ENCODE data around the gene LEPROT. TPM values are rescaled to one million over a fixed set of nuclear protein-coding genes. Genes with fewer than 3 reads are reported as not detected.

The LEPROT gene
- total RNA-seq, 1 experiment from 2014 or later = 25.7 TPM

DNA sequence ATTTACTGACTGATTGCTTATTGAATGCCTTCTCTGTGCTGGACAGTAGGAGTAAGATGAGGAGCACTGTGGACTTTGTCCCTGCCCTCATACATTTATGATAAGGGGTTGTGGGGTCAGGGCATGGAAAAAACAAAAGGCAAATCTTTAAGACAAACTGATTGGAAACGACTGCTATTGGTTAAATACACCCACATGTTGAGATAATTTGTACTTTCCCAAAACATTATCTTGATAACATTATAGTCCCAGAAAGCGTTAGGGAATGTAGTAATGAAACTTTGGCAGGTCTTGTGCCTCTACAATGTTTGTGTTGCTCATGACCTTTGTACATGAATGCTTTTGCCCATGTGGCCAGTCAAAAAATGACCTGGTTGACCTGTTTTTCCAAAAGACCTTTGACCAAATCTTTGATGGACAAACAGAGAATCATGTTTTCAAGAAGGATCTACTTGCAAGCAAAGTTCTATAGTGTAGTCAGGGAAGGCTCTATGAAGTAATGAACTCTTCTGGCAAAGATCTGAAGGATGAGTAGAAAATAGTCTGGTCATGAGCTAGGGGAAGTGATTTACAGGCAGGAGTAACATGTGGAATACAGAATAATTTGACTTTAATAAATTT is 50.9 kb downstream of the LEPROT start:
- Histone ChIP-seq H3K9me3 (ENCODE audit: control insufficient read depth in 1 of 2, insufficient read depth in 1 of 2, low read depth in 1 of 2, low read length in 2 of 2) (no peaks in the 10 kb centered on the region), H3K27ac (ENCODE audit: low read depth, low read length) (no peak overlapping the region), H3K79me2 (ENCODE audit: insufficient read depth, low read length) (no peaks in the 10 kb centered on the region), H3K4me2 (ENCODE audit: low read length) (no peak overlapping the region), H3K9me2 (ENCODE audit: insufficient read depth) (no peaks in the 10 kb centered on the region), H3K27me3 (ENCODE audit: insufficient read depth, low read length) (no peaks in the 10 kb centered on the region), H3K36me3 (ENCODE audit: control insufficient read depth in 1 of 2, insufficient read depth in 2 of 2, low read length in 2 of 2) (no peaks in the 10 kb centered on the region), H3K4me3 (replicated peaks in 1 of 2; ENCODE audit: low read depth in 1 of 2, low read length in 2 of 2) (no peak overlapping the region), H4K20me1 (ENCODE audit: insufficient read depth) (no peaks in the 10 kb centered on the region), H2AFZ (ENCODE audit: low read depth, low read length, poor library complexity, severe bottlenecking) (no peak overlapping the region), H3K9ac (ENCODE audit: low read length) (no peak overlapping the region), H3K4me1 (ENCODE audit: control insufficient read depth in 1 of 2, insufficient read depth in 2 of 2, low read length in 2 of 2) (peaks cover 0 to 12% of the 10 kb centered on the region in 2 experiments; a peak in 2 of 4 replicates)
- ATAC-seq = no peak
- ChIA-PET POLR2A (no interaction called here), CTCF (interaction anchor here (1.6 kb wide), 1 partner anchor 12 kb away, joined by 7 read pairs; no protein-coding TSS in a partner anchor), RAD21 (ENCODE audit: low non-redundant PET in 1 of 2, low total read pairs in 2 of 2, uncharacterized antibody in 2 of 2, unreplicated experiment in 2 of 2) (no interaction called here)
- BruUV-seq (replicated peaks) = no TSS peak
- TF ChIP-seq, protein P1, sequence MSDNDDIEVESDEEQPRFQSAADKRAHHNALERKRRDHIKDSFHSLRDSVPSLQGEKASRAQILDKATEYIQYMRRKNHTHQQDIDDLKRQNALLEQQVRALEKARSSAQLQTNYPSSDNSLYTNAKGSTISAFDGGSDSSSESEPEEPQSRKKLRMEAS (IDR thresholded peaks at IDR 0.05) = no peak
- TF ChIP-seq EGR1 (IDR thresholded peaks at IDR 0.05; ENCODE audit: low read depth) = no peak
- TF ChIP-seq YY1 (IDR thresholded peaks at IDR 0.05; ENCODE audit: extremely low read depth, insufficient replicate concordance, low read depth, low read length) = no peak
- TF ChIP-seq, protein P2, sequence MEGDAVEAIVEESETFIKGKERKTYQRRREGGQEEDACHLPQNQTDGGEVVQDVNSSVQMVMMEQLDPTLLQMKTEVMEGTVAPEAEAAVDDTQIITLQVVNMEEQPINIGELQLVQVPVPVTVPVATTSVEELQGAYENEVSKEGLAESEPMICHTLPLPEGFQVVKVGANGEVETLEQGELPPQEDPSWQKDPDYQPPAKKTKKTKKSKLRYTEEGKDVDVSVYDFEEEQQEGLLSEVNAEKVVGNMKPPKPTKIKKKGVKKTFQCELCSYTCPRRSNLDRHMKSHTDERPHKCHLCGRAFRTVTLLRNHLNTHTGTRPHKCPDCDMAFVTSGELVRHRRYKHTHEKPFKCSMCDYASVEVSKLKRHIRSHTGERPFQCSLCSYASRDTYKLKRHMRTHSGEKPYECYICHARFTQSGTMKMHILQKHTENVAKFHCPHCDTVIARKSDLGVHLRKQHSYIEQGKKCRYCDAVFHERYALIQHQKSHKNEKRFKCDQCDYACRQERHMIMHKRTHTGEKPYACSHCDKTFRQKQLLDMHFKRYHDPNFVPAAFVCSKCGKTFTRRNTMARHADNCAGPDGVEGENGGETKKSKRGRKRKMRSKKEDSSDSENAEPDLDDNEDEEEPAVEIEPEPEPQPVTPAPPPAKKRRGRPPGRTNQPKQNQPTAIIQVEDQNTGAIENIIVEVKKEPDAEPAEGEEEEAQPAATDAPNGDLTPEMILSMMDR (IDR thresholded peaks at IDR 0.05 in 2 of 3, conservative IDR thresholded peaks at IDR 0.05 in 1 of 3; ENCODE audit: borderline replicate concordance in 1 of 3, insufficient read depth in 1 of 3, low read depth in 2 of 3, low read length in 2 of 3) = no peak
- TF ChIP-seq EZH2phosphoT487 (IDR thresholded peaks at IDR 0.05; ENCODE audit: borderline replicate concordance) = no peak
- TF ChIP-seq CBX3 (IDR thresholded peaks at IDR 0.05; ENCODE audit: low read depth) = no peak
- TF ChIP-seq TCF7L2 (IDR thresholded peaks at IDR 0.05; ENCODE audit: borderline replicate concordance, extremely low read depth, insufficient read depth, insufficient read length) = no peak
- TF ChIP-seq ZNF274 (IDR thresholded peaks at IDR 0.05; ENCODE audit: low read depth, low read length) = no peak
- TF ChIP-seq JUND (IDR thresholded peaks at IDR 0.05) = no peak
- TF ChIP-seq SRF (IDR thresholded peaks at IDR 0.05; ENCODE audit: low read depth) = no peak
- no peak for TF ChIP-seq SP1 (IDR thresholded peaks at IDR 0.05; ENCODE audit: low read depth)
- TF ChIP-seq CEBPB (IDR thresholded peaks at IDR 0.05; ENCODE audit: low read depth) = no peak
- TF ChIP-seq, protein P3, sequence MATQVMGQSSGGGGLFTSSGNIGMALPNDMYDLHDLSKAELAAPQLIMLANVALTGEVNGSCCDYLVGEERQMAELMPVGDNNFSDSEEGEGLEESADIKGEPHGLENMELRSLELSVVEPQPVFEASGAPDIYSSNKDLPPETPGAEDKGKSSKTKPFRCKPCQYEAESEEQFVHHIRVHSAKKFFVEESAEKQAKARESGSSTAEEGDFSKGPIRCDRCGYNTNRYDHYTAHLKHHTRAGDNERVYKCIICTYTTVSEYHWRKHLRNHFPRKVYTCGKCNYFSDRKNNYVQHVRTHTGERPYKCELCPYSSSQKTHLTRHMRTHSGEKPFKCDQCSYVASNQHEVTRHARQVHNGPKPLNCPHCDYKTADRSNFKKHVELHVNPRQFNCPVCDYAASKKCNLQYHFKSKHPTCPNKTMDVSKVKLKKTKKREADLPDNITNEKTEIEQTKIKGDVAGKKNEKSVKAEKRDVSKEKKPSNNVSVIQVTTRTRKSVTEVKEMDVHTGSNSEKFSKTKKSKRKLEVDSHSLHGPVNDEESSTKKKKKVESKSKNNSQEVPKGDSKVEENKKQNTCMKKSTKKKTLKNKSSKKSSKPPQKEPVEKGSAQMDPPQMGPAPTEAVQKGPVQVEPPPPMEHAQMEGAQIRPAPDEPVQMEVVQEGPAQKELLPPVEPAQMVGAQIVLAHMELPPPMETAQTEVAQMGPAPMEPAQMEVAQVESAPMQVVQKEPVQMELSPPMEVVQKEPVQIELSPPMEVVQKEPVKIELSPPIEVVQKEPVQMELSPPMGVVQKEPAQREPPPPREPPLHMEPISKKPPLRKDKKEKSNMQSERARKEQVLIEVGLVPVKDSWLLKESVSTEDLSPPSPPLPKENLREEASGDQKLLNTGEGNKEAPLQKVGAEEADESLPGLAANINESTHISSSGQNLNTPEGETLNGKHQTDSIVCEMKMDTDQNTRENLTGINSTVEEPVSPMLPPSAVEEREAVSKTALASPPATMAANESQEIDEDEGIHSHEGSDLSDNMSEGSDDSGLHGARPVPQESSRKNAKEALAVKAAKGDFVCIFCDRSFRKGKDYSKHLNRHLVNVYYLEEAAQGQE (IDR thresholded peaks at IDR 0.05; ENCODE audit: low read depth) = no peak
- no peak for TF ChIP-seq ZFX (IDR thresholded peaks at IDR 0.05)
- TF ChIP-seq, protein P4, sequence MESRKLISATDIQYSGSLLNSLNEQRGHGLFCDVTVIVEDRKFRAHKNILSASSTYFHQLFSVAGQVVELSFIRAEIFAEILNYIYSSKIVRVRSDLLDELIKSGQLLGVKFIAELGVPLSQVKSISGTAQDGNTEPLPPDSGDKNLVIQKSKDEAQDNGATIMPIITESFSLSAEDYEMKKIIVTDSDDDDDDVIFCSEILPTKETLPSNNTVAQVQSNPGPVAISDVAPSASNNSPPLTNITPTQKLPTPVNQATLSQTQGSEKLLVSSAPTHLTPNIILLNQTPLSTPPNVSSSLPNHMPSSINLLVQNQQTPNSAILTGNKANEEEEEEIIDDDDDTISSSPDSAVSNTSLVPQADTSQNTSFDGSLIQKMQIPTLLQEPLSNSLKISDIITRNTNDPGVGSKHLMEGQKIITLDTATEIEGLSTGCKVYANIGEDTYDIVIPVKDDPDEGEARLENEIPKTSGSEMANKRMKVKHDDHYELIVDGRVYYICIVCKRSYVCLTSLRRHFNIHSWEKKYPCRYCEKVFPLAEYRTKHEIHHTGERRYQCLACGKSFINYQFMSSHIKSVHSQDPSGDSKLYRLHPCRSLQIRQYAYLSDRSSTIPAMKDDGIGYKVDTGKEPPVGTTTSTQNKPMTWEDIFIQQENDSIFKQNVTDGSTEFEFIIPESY (IDR thresholded peaks at IDR 0.05; ENCODE audit: extremely low read depth, insufficient replicate concordance, low read length) = no peak
- no peak for TF ChIP-seq SIN3A (IDR thresholded peaks at IDR 0.05; ENCODE audit: low read depth)
- DNase-seq (ENCODE audit: low read depth, low spot score) = no peak
- intact Hi-C loops (cut with micrococcal nuclease) = no loop called here
